Measurements from ENCODE around the gene GSPT1.
"Not testable (repeated sequence)": the region's sequence is repeated elsewhere in the genome, so short reads cannot be mapped to it uniquely, and the experiment has no call there.

GSPT1 gene

GRCh38 chr16:11852092-11852809 lies 63.5 kb downstream of the GSPT1 start:
- DNase-seq, result peak in 1 of 3 donors; percentile 11

GRCh38 chr16:11851294-11852091 lies 64.3 kb downstream of the GSPT1 start, which contains the start of gene RSL1D1:
Gene RSL1D1 (minus strand): TSS chr16:11851542. CDS start chr16:11851512, 30 bp downstream.
- DNase-seq, result peak; percentile 96 to 98 (median 97)

- DNase-seq, result peak; percentile 50 to 62 (median 61)
These were observed 66.9 kb downstream of the GSPT1 start for GRCh38 chr16:11848842-11849241.

- DNase-seq, result no peak
These were observed 71.3 kb downstream of the GSPT1 start for GRCh38 chr16:11844499-11844898.

GRCh38 chr16:11843861-11844260 lies 71.9 kb downstream of the GSPT1 start:
- no peak for DNase-seq

- DNase-seq, result no peak
These were observed 72.5 kb downstream of the GSPT1 start for GRCh38 chr16:11843206-11843605.

GRCh38 chr16:11841026-11841425 lies 74.7 kb downstream of the GSPT1 start:
- DNase-seq, result no peak

GRCh38 chr16:11836650-11837244 lies 79.0 kb downstream of the GSPT1 start:
- no peak for DNase-seq

GRCh38 chr16:11835891-11836649 lies 79.7 kb downstream of the GSPT1 start:
- DNase-seq, result no peak

- DNase-seq, result no peak
These were observed 80.4 kb downstream of the GSPT1 start for GRCh38 chr16:11835309-11835708.

- DNase-seq, result peak; percentile 41 to 68 (median 68)
These were observed 81.6 kb downstream of the GSPT1 start for GRCh38 chr16:11833951-11834695.

GRCh38 chr16:11828696-11829095 lies 87.1 kb downstream of the GSPT1 start:
- no peak for DNase-seq

- not testable (repeated sequence) for DNase-seq
These were observed 90.1 kb downstream of the GSPT1 start for GRCh38 chr16:11825520-11826165.

GRCh38 chr16:11824362-11824761 lies 91.4 kb downstream of the GSPT1 start:
- DNase-seq, result peak; percentile 79 to 85 (median 80)

GRCh38 chr16:11823645-11824044 lies 92.1 kb downstream of the GSPT1 start:
- DNase-seq, result not testable (repeated sequence)

- DNase-seq, result peak; percentile 74 to 85 (median 84)
These were observed 96.0 kb downstream of the GSPT1 start for GRCh38 chr16:11819798-11820197.

GRCh38 chr16:11818970-11819369 lies 96.8 kb downstream of the GSPT1 start:
- DNase-seq, result not testable (repeated sequence)
